ENCODE results near the gene MPND. TPM values are rescaled to one million over a fixed set of nuclear protein-coding genes. Genes with fewer than 3 reads are reported as not detected.

Gene MPND
- total and polyA plus RNA-seq, 10 of the 15 experiments (the other 5 are each of a cell fraction or from before 2014, with no cell fraction given), result 0.79 to 18.3 (median 6.0) TPM

- TF ChIP-seq IRF5 (IDR thresholded peaks at IDR 0.05; ENCODE audit: borderline replicate concordance) (no peak), MAX (IDR thresholded peaks at IDR 0.05; ENCODE audit: low read depth, low read length) (peak; percentile 42; the same call in 1 of the 2 replicates), PAX5 (IDR thresholded peaks at IDR 0.05; ENCODE audit: borderline replicate concordance, low read depth, low read length) (no peak), SMARCA5 (IDR thresholded peaks at IDR 0.05) (peak; percentile 97), E4F1 (IDR thresholded peaks at IDR 0.05; ENCODE audit: borderline replicate concordance, partially characterized antibody) (no peak), TCF12 (IDR thresholded peaks at IDR 0.05; ENCODE audit: low read depth, low read length) (no peak), POLR2A (IDR thresholded peaks at IDR 0.05; ENCODE audit: low read depth, low read length) (peak; percentile 80), E2F4 (IDR thresholded peaks at IDR 0.05; ENCODE audit: low read depth, low read length) (peak; percentile 89), BHLHE40 (IDR thresholded peaks at IDR 0.05; ENCODE audit: borderline replicate concordance in 1 of 2, low read depth in 2 of 2, low read length in 1 of 2) (peak; percentile 77 to 95), MLLT1 (IDR thresholded peaks at IDR 0.05) (no peak), EP300 (IDR thresholded peaks at IDR 0.05; ENCODE audit: borderline replicate concordance in 1 of 2, control insufficient read depth in 1 of 2, low read depth in 2 of 2, low read length in 2 of 2) (peak in 1 of 2 experiments; percentile 10; a peak in 1 of 4 replicates), ZNF207 (IDR thresholded peaks at IDR 0.05; ENCODE audit: borderline replicate concordance) (peak; percentile 46; the same call in 1 of the 2 replicates), NFYA (IDR thresholded peaks at IDR 0.05; ENCODE audit: borderline replicate concordance, low read depth, low read length) (no peak), ZNF622 (IDR thresholded peaks at IDR 0.05) (no peak), GABPA (IDR thresholded peaks at IDR 0.05; ENCODE audit: low read depth) (no peak), JUND (IDR thresholded peaks at IDR 0.05; ENCODE audit: low read depth, low read length) (no peak), BCL3 (IDR thresholded peaks at IDR 0.05; ENCODE audit: borderline replicate concordance, insufficient read depth, low read depth, low read length, poor library complexity, severe bottlenecking) (no peak), MEF2B (IDR thresholded peaks at IDR 0.05; ENCODE audit: partially characterized antibody, poor library complexity, severe bottlenecking) (peak; percentile 12), HDAC2 (IDR thresholded peaks at IDR 0.05) (no peak), RAD21 (IDR thresholded peaks at IDR 0.05; ENCODE audit: insufficient read depth, low read depth, low read length) (peak; percentile 63), HDGF (IDR thresholded peaks at IDR 0.05) (no peak)
These were observed 57.0 kb downstream of the MPND start, which contains the start of gene SH3GL1 (continued) for GRCh38 chr19:4400135-4400936.

All from GM12878 (cell line).